Fibroblast of the conjunctiva (primary cell): ENCODE measurements around the gene SHMT1.

ENCODE experiments used
- DNase-seq: peaks from one replicate; pipeline ENCODE4 v3.0.0-alpha.2; 2010; ENCODE audit warnings: low read depth

Gene SHMT1

GRCh38 chr17:18281788-18282187 is 81.6 kb downstream of the SHMT1 start:
- DNase-seq = no peak

- no peak for DNase-seq
These were observed 82.5 kb downstream of the SHMT1 start for GRCh38 chr17:18280766-18281371.

GRCh38 chr17:18280249-18280648 is 83.1 kb downstream of the SHMT1 start:
- DNase-seq = no peak

- no peak for DNase-seq
These were observed 84.5 kb downstream of the SHMT1 start for GRCh38 chr17:18278867-18279266.
